H54 (cell line): Measurements from ENCODE around the gene SLC43A2.
A peak's percentile ranks its signal among the peaks of the same experiment; 100 is the strongest.

Source experiments
- DNase-seq: peaks from one replicate; pipeline ENCODE4 v3.0.0; 2011; ENCODE audit warnings: low spot score, mixed read lengths; ENCODE audit not compliant: insufficient read length
- FAIRE-seq: peaks from 3 replicates; lab custom pipeline; 2011; peaks lifted over from hg19 to GRCh38; lab: Jason Lieb, UNC
- POLR2A ChIP-seq: IDR thresholded peaks from 2 replicates; pipeline ENCODE4 v1.6.1; 2011; ENCODE audit warnings: low read depth, mild to moderate bottlenecking, low read length

The SLC43A2 gene

GRCh38 chr17:1638171-1638590 lies 9.5 kb upstream of the SLC43A2 start:
- DNase-seq (no peak), FAIRE-seq (no peak)
- TF ChIP-seq POLR2A = no peak

- DNase-seq = no peak
- no peak for FAIRE-seq
These were observed 8.2 kb upstream of the SLC43A2 start for GRCh38 chr17:1636732-1637285.

GRCh38 chr17:1635675-1636465 lies 7.2 kb upstream of the SLC43A2 start:
- TF ChIP-seq POLR2A = no peak
- FAIRE-seq (no peak), DNase-seq (no peak)

More at GRCh38 chr17:1636732-1637285, 8.2 kb upstream of the SLC43A2 start:
- TF ChIP-seq POLR2A = no peak

GRCh38 chr17:1634841-1635650 lies 6.4 kb upstream of the SLC43A2 start:
- no peak for FAIRE-seq
- no peak for DNase-seq
- no peak for TF ChIP-seq POLR2A

GRCh38 chr17:1630662-1631061 lies 2.0 kb upstream of the SLC43A2 start:
- DNase-seq (peak; percentile 68), FAIRE-seq (peak; percentile 89)
- TF ChIP-seq POLR2A = no peak

- FAIRE-seq = no peak
- TF ChIP-seq POLR2A = no peak
- no peak for DNase-seq
These were observed 1.1 kb upstream of the SLC43A2 start for GRCh38 chr17:1629504-1630310.

- FAIRE-seq (no peak), DNase-seq (peak; percentile 98)
- peak; percentile 38 for TF ChIP-seq POLR2A
These were observed 346 bp upstream of the SLC43A2 start for GRCh38 chr17:1628856-1629503.

- FAIRE-seq (no peak), DNase-seq (no peak)
- TF ChIP-seq POLR2A = no peak
These were observed 1.3 kb downstream of the SLC43A2 start for GRCh38 chr17:1627182-1627981.

- no peak for FAIRE-seq
- no peak for DNase-seq
- no peak for TF ChIP-seq POLR2A
These were observed 2.3 kb downstream of the SLC43A2 start for GRCh38 chr17:1626333-1626732.

- no peak for TF ChIP-seq POLR2A
- FAIRE-seq = no peak
- DNase-seq = no peak
These were observed 3.1 kb downstream of the SLC43A2 start for GRCh38 chr17:1625581-1625980.

- FAIRE-seq = no peak
These were observed 3.6 kb downstream of the SLC43A2 start for GRCh38 chr17:1625053-1625452.

GRCh38 chr17:1624650-1625049 lies 4.0 kb downstream of the SLC43A2 start:
- no peak for TF ChIP-seq POLR2A
- no peak for FAIRE-seq
- DNase-seq = no peak

More at GRCh38 chr17:1625053-1625452, 3.6 kb downstream of the SLC43A2 start:
- DNase-seq = no peak
- TF ChIP-seq POLR2A = no peak

- no peak for FAIRE-seq
- no peak for TF ChIP-seq POLR2A
- no peak for DNase-seq
These were observed 5.5 kb downstream of the SLC43A2 start for GRCh38 chr17:1623057-1623630.
